ENCODE results near the gene YAE1. TPM values are rescaled to one million over a fixed set of nuclear protein-coding genes. Genes with fewer than 3 reads are reported as not detected.

Gene YAE1
- polyA plus RNA-seq, 3 donors = 43.4 to 45.7 (median 45.2) TPM

DNA sequence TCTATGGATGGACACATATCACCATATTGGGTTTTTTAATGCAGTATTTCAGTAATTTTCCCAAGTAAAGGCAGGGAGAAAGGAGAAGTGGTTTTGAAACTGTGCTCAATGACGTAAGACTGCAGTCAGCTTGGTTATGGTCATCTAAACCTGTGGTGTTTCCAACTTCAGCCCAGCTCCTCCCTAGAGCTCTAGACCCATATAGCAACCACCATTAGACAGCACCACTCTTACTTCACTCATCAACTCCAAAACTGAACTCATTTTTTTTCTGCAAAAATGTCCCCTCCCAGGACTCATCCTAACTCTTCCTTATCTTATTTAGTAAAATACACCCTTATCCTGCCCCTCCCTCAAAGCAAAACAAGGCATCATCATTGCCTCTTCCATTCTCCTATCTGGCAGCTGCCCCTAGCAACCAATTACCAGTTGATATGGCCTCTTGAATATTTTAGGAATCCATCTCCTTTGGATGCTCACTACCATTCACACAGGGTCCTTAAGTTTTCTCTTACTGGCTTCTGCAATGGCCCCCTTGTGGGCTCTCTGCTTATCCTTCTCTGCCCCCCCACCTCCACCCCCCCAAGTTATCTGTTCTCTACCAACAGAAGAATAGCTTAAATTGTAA, 55.7 kb downstream of the YAE1 start:
- no peak for DNase-seq (ENCODE audit: extremely low read depth in 1 of 11, low read depth in 9 of 11, low spot score in 4 of 11)

Other genes with a start within 250 kb of the YAE1 start
- 10 to 100 TPM; 61.8 to 86.3 (median 73.3) TPM for gene RALA, start 57.2 kb downstream of the YAE1 start, polyA plus RNA-seq (ENCODE audit: insufficient read length in 3 of 3)

Data from renal cortex interstitium (tissue), 11 donors.